MG63 (cell line): Measurements from ENCODE around the gene SPA17. TPM values are rescaled to one million over a fixed set of nuclear protein-coding genes. Genes with fewer than 3 reads are reported as not detected.

Experiments used
- DNase-seq: peaks from one replicate; pipeline ENCODE4 v3.0.0-alpha.2; 2020
- H3K27me3 ChIP-seq: fragments of 250-450 bp; sonication (Bioruptor Pico); 2 replicates; pipeline ENCODE4 v1.5.1; 2020; ENCODE audit warnings: mild to moderate bottlenecking, moderate library complexity
- H3K36me3 ChIP-seq: fragments of 250-450 bp; sonication (Bioruptor Pico); 2 replicates; pipeline ENCODE4 v1.5.1; 2020; ENCODE audit warnings: mild to moderate bottlenecking, moderate library complexity
- H3K4me3 ChIP-seq: fragments of 250-450 bp; sonication (Bioruptor Pico); 2 replicates; pipeline ENCODE4 v1.5.1; 2020; ENCODE audit warnings: mild to moderate bottlenecking, moderate library complexity
- H3K9me3 ChIP-seq: fragments of 250-450 bp; sonication (Bioruptor Pico); 2 replicates; pipeline ENCODE4 v1.5.1; 2020; ENCODE audit warnings: mild to moderate bottlenecking, moderate library complexity
- total RNA-seq: library from RNA; depleted of rRNA; stranded (reverse); fragments of >200 nt; shearing (Covaris generic); gene quantifications from 2 replicates; pipeline ENCODE4 v1.2.3, GENCODE V29; 2014; ENCODE audit warnings: low replicate concordance; rRNA removed

Gene SPA17
- total RNA-seq, 1 experiment from 2014 or later, result 19.0 TPM

- no peak for DNase-seq
- Histone ChIP-seq H3K27me3 (no peaks in the 10 kb centered on the region; the same call in 1 of the 2 replicates), H3K9me3 (no peaks in the 10 kb centered on the region), H3K4me3 (no peak overlapping the region), H3K36me3 (no peaks in the 10 kb centered on the region)
Measured at GRCh38 chr11:124737638-124738305, 64.1 kb downstream of the SPA17 start.

GRCh38 chr11:124738713-124739478 is 65.2 kb downstream of the SPA17 start:
- no peaks in the 10 kb centered on the region for H3K9me3 ChIP-seq
- no peaks in the 10 kb centered on the region for H3K36me3 ChIP-seq
- DNase-seq, result no peak
- H3K4me3 ChIP-seq, result peak overlapping the region; percentile 58
- no peaks in the 10 kb centered on the region; the same call in 1 of the 2 replicates for H3K27me3 ChIP-seq

GRCh38 chr11:124739479-124740276 is 66.0 kb downstream of the SPA17 start, which contains the start of gene NRGN:
Gene NRGN (plus strand): TSS chr11:124739942. CDS start chr11:124740085, 143 bp downstream.
- H3K27me3 ChIP-seq, result no peaks in the 10 kb centered on the region; the same call in 1 of the 2 replicates
- H3K9me3 ChIP-seq, result no peaks in the 10 kb centered on the region
- peak; percentile 91 for DNase-seq
- H3K36me3 ChIP-seq, result no peaks in the 10 kb centered on the region
- H3K4me3 ChIP-seq, result peak within 1 kb of the TSS; percentile 58

GRCh38 chr11:124740277-124740882 is 66.7 kb downstream of the SPA17 start:
- no peaks in the 10 kb centered on the region; the same call in 1 of the 2 replicates for H3K27me3 ChIP-seq
- DNase-seq, result peak; percentile 52
- no peaks in the 10 kb centered on the region for H3K9me3 ChIP-seq
- H3K4me3 ChIP-seq, result peak overlapping the region; percentile 58
- no peaks in the 10 kb centered on the region for H3K36me3 ChIP-seq

- H3K9me3 ChIP-seq, result no peaks in the 10 kb centered on the region
- H3K27me3 ChIP-seq, result no peaks in the 10 kb centered on the region
- H3K36me3 ChIP-seq, result no peaks in the 10 kb centered on the region
- DNase-seq, result no peak
- no peak overlapping the region for H3K4me3 ChIP-seq
Measured at GRCh38 chr11:124742555-124742954, 68.9 kb downstream of the SPA17 start.

GRCh38 chr11:124743050-124743449 is 69.3 kb downstream of the SPA17 start:
- Histone ChIP-seq H3K27me3 (no peaks in the 10 kb centered on the region), H3K36me3 (no peaks in the 10 kb centered on the region), H3K9me3 (no peaks in the 10 kb centered on the region), H3K4me3 (no peak overlapping the region)
- DNase-seq, result no peak

GRCh38 chr11:124745270-124745834 is 71.6 kb downstream of the SPA17 start:
- Histone ChIP-seq H3K27me3 (no peaks in the 10 kb centered on the region), H3K4me3 (no peak overlapping the region), H3K36me3 (no peaks in the 10 kb centered on the region), H3K9me3 (no peaks in the 10 kb centered on the region)
- DNase-seq, result no peak

GRCh38 chr11:124745835-124746620 is 72.3 kb downstream of the SPA17 start:
- no peaks in the 10 kb centered on the region for H3K9me3 ChIP-seq
- no peaks in the 10 kb centered on the region for H3K27me3 ChIP-seq
- no peak for DNase-seq
- no peak overlapping the region for H3K4me3 ChIP-seq
- H3K36me3 ChIP-seq, result no peaks in the 10 kb centered on the region

- no peak for DNase-seq
- Histone ChIP-seq H3K4me3 (no peak overlapping the region), H3K27me3 (no peaks in the 10 kb centered on the region), H3K36me3 (no peaks in the 10 kb centered on the region), H3K9me3 (no peaks in the 10 kb centered on the region)
Measured at GRCh38 chr11:124746621-124747243, 73.0 kb downstream of the SPA17 start.

Other genes starting within 250 kb of the SPA17 start
- not detected in 2 replicates for gene OR8B4, start 249.0 kb upstream of the SPA17 start, total RNA-seq
- gene OR8B8, start 228.2 kb upstream of the SPA17 start, total RNA-seq, result not detected in 2 replicates
- not detected in 2 replicates for gene OR8B12, start 130.2 kb upstream of the SPA17 start, total RNA-seq
- not detected in 2 replicates for gene OR8A1, start 103.9 kb upstream of the SPA17 start, total RNA-seq
- gene PANX3, start 62.5 kb upstream of the SPA17 start, total RNA-seq, result not detected in 2 replicates
- 13.2 and 24.9 TPM in 2 replicates for gene TBRG1, start 51.0 kb upstream of the SPA17 start, total RNA-seq
- gene SIAE, start 165 bp upstream of the SPA17 start, total RNA-seq, result 2.8 and 4.6 TPM in 2 replicates
- gene NRGN, start 66.0 kb downstream of the SPA17 start, total RNA-seq, result 0.23 TPM in 1 of 2 replicates, not detected in the other
- gene VSIG2, start 78.4 kb downstream of the SPA17 start, total RNA-seq, result not detected in 2 replicates
- gene ESAM, start 88.4 kb downstream of the SPA17 start, total RNA-seq, result not detected in 2 replicates
- gene MSANTD2, start 126.5 kb downstream of the SPA17 start, total RNA-seq, result 8.2 and 14.8 TPM in 2 replicates
- gene ROBO3, start 191.5 kb downstream of the SPA17 start, total RNA-seq, result 19.3 and 21.5 TPM in 2 replicates
- gene ROBO4, start 224.0 kb downstream of the SPA17 start, total RNA-seq, result 7.4 and 13.7 TPM in 2 replicates
- not detected in 2 replicates for gene HEPN1, start 245.3 kb downstream of the SPA17 start, total RNA-seq